ENCODE measurements around the gene DNM3. TPM values are rescaled to one million over a fixed set of nuclear protein-coding genes. Genes with fewer than 3 reads are reported as not detected.
A peak's percentile ranks its signal among the peaks of the same experiment; 100 is the strongest.

DNM3 gene
- total RNA-seq, 1 donor, result 2.0 TPM

DNA sequence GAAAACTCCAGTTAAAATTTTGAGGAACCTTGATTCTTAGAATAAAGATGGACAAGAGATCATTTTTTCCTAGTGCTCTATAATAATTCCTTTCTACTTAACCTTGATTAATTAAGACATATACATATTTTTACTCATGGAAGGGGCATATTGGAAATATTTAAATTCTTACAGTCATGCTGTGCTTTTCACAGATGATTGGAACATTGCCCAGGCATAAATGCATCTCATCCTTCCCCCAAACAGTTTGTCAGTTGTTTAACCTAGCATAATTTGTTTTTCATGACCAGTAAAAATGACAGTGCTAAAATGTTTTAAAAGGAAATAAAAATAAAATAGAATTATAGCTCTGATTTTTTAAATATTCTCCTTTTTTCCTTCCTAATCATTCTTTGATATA lies 140.0 kb downstream of the DNM3 start:
- H3K4me3 ChIP-seq (ENCODE audit: low read depth, low read length), result no peak overlapping the region
- DNase-seq (ENCODE audit: low read depth), result no peak
- TF ChIP-seq, protein P1, sequence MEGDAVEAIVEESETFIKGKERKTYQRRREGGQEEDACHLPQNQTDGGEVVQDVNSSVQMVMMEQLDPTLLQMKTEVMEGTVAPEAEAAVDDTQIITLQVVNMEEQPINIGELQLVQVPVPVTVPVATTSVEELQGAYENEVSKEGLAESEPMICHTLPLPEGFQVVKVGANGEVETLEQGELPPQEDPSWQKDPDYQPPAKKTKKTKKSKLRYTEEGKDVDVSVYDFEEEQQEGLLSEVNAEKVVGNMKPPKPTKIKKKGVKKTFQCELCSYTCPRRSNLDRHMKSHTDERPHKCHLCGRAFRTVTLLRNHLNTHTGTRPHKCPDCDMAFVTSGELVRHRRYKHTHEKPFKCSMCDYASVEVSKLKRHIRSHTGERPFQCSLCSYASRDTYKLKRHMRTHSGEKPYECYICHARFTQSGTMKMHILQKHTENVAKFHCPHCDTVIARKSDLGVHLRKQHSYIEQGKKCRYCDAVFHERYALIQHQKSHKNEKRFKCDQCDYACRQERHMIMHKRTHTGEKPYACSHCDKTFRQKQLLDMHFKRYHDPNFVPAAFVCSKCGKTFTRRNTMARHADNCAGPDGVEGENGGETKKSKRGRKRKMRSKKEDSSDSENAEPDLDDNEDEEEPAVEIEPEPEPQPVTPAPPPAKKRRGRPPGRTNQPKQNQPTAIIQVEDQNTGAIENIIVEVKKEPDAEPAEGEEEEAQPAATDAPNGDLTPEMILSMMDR (IDR thresholded peaks at IDR 0.05; ENCODE audit: insufficient read depth, low read length), result no peak

DNA sequence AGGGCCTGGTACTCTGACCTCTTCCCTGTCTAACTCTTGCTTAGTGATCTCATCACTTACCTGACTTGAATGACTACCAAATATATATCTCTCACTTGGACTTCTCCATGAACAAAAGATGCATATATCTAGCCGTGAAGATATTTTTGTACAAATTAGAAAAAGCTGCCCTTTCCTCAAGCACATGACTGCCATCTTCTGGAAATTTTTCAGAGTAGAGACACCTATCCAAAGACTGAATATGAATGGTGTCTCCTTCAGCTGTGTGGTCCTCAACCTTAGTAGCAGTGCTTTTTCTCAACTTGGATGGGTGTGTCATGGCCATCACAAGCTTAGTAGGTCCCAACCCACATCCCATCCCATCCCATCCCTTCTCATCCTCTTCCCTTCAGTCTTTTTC lies 142.3 kb downstream of the DNM3 start:
- no peak overlapping the region for H3K4me3 ChIP-seq (ENCODE audit: low read depth, low read length)
- peak; percentile 62 for DNase-seq (ENCODE audit: low read depth)
- TF ChIP-seq, protein P1 (IDR thresholded peaks at IDR 0.05; ENCODE audit: insufficient read depth, low read length), result peak; percentile 34

DNA sequence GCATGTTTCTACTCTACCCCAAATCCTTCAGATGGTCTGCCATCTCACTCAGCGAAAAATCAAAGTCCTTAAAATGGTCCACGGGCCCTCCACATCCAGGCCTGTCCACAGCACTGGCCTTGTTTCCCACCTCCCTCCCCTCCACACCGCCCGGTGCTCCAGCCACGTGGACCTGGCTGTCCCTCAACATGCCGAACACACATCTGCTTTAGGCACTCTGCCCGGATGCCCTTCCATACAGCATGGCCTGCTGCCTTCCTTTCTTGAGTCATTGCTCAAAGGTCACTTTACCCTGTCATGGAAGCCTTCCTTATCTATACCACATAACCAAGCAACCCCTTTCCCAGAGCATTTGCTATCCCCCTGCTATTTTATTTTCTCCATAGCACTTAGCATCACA lies 143.0 kb downstream of the DNM3 start:
- peak; percentile 46 for DNase-seq (ENCODE audit: low read depth)
- no peak overlapping the region for H3K4me3 ChIP-seq (ENCODE audit: low read depth, low read length)
- TF ChIP-seq, protein P1 (IDR thresholded peaks at IDR 0.05; ENCODE audit: insufficient read depth, low read length), result no peak

DNA sequence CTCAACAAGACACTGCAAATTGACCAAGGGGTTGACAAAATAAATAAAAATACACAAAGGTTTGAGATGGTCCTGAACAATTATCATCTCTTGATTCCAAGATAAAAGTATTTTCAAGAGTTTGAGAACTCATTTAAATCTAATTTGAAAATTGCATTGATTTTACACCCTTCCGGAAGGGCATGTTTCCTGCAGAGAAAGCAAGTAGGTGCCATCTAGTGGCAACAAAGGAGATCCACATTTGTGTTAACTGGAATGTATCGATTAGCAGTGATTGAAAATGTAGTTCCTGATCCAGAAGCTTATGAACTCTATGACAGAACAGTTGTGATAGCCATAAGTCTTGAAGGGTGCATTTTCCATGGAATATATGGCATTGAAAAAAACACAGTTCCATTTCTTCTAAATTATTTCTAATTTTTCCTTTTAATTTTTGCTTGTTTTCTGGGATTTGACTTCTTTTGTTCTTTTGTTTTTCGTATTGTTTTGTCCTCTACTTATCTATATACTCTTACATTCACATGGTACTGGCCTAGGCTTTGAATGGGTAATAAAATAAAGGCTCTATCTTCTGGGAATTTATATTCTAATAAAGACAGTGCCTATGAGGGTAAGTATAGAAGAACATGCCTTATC lies 143.7 kb downstream of the DNM3 start:
- TF ChIP-seq, protein P1 (IDR thresholded peaks at IDR 0.05; ENCODE audit: insufficient read depth, low read length), result peak; percentile 77
- H3K4me3 ChIP-seq (ENCODE audit: low read depth, low read length), result no peak overlapping the region
- peak; percentile 63 for DNase-seq (ENCODE audit: low read depth)

DNA sequence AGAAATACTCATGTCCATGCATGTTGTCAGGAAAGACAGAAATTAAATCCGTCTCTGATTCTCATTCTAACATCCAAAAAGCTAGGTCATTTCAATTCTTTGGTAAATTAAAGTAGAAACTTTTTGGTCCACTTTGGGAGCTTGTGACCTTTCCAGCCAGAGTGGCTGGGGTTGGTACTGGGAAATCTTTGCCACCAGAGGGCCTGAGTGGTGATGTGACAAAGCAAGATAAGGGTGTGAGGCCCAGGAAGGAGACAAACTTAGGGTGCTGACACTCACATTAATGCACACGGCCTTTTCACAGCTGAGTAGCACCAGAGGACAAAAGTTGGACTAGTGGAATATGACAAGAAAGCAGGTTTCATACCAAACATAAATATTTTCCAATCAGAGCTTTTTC lies 144.3 kb downstream of the DNM3 start:
- DNase-seq (ENCODE audit: low read depth), result no peak
- H3K4me3 ChIP-seq (ENCODE audit: low read depth, low read length), result no peak overlapping the region
- TF ChIP-seq, protein P1 (IDR thresholded peaks at IDR 0.05; ENCODE audit: insufficient read depth, low read length), result peak; percentile 21

DNA sequence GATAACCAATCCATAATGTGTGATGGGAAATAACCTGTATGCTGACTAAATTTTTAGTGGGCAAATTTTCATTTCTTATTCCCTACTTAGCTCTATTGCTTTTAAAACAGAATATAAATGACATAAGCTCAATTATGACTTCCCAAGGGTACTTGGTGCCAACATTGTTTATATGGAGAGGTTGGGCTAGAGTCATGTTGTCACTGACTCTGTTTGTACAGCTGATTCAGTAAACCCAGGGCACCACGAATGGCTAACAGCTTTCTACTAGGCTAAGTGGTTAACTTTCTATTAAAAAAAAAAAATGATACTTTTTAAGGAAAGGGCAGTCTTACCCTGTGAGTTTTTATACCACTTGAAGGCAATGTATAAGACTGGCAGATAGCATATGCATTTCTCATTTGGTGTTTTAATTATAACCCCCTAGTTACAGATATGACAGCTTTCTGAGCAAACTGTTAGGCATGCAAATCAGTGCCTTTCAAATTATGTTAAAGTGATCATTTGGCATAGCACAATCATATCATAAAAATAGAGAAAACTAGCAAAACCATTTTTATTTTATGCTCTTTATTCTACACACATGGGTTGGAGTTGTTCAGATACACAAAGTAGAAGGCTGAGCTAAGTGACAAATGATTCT lies 147.1 kb downstream of the DNM3 start:
- no peak overlapping the region for H3K4me3 ChIP-seq (ENCODE audit: low read depth, low read length)
- TF ChIP-seq, protein P1 (IDR thresholded peaks at IDR 0.05; ENCODE audit: insufficient read depth, low read length), result no peak
- no peak for DNase-seq (ENCODE audit: low read depth)
